Chondrocyte (in vitro differentiated cells): ENCODE measurements around the gene FBXL3. TPM values are rescaled to one million over a fixed set of nuclear protein-coding genes. Genes with fewer than 3 reads are reported as not detected.

Experiments
- DNase-seq: peaks from one replicate; pipeline ENCODE4 v3.0.0; 2021; ENCODE audit warnings: mixed read lengths, low spot score
- H3K27ac Mint-ChIP-seq: one replicate; pipeline ENCODE4 v1.8.0; 2021; ENCODE audit warnings: mild to moderate bottlenecking, moderate library complexity, mixed read lengths; ENCODE audit not compliant: unreplicated experiment
- H3K27me3 Mint-ChIP-seq: 2 replicates; pipeline ENCODE4 v1.8.0; 2021; ENCODE audit warnings: low read depth, mixed read lengths
- H3K36me3 Mint-ChIP-seq: 2 replicates; pipeline ENCODE4 v1.8.0; 2021; ENCODE audit warnings: low read depth, mixed read lengths
- H3K4me1 Mint-ChIP-seq: 2 replicates; pipeline ENCODE4 v1.8.0; 2021; ENCODE audit warnings: low read depth, mild to moderate bottlenecking, mixed read lengths
- H3K4me3 Mint-ChIP-seq: one replicate; pipeline ENCODE4 v1.8.0; 2021; ENCODE audit warnings: mild to moderate bottlenecking, moderate library complexity, mixed read lengths; ENCODE audit not compliant: unreplicated experiment
- H3K9me3 Mint-ChIP-seq: 2 replicates; pipeline ENCODE4 v1.8.0; 2021; ENCODE audit warnings: low read depth, mixed read lengths
- long read RNA-seq: library from polyadenylated mRNA; stranded (forward); transcript quantifications from one replicate; pipeline ENCODE4 v2.0.0, GENCODE V29; 2021
- total RNA-seq: library from RNA; stranded (reverse); gene quantifications from 3 replicates; pipeline ENCODE4 v1.2.1, GENCODE V29; 2021
- TF ChIP-seq, protein P1 (sequence below): fragments of 200-600 bp; sonication (generic); IDR thresholded peaks from 2 replicates; pipeline ENCODE4 v1.5.0; 2021; ENCODE audit warnings: antibody characterized with exemption, mild to moderate bottlenecking, moderate library complexity

FBXL3 gene
- 39.1 to 41.8 TPM (median 40.6 TPM) in 3 replicates for total RNA-seq
- long read RNA-seq, transcript FBXL3-201 (5 exons, 3,503 nt) = major isoform, 85 of 108 reads
- long read RNA-seq, partial matches to known transcripts = 1 of 108 reads
- long read RNA-seq, other reads (novel, unspliced or antisense) = 22 of 108 reads

GRCh38 chr13:77026861-77027621 lies at the start of gene FBXL3:
Gene FBXL3 (minus strand): TSS chr13:77027159. CDS start chr13:77021860, 5,299 bp downstream.
- TF ChIP-seq, protein P1, sequence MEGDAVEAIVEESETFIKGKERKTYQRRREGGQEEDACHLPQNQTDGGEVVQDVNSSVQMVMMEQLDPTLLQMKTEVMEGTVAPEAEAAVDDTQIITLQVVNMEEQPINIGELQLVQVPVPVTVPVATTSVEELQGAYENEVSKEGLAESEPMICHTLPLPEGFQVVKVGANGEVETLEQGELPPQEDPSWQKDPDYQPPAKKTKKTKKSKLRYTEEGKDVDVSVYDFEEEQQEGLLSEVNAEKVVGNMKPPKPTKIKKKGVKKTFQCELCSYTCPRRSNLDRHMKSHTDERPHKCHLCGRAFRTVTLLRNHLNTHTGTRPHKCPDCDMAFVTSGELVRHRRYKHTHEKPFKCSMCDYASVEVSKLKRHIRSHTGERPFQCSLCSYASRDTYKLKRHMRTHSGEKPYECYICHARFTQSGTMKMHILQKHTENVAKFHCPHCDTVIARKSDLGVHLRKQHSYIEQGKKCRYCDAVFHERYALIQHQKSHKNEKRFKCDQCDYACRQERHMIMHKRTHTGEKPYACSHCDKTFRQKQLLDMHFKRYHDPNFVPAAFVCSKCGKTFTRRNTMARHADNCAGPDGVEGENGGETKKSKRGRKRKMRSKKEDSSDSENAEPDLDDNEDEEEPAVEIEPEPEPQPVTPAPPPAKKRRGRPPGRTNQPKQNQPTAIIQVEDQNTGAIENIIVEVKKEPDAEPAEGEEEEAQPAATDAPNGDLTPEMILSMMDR = peak; percentile 9
- peaks cover 54% of the 10 kb centered on the region for H3K4me1 Mint-ChIP-seq
- DNase-seq = peak; percentile 88
- H3K4me3 Mint-ChIP-seq = peak within 1 kb of the TSS; percentile 96
- H3K27ac Mint-ChIP-seq = peak within 1 kb of the TSS; percentile 98
- H3K27me3 Mint-ChIP-seq = no peaks in the 10 kb centered on the region
- peaks cover 1% of the 10 kb centered on the region for H3K36me3 Mint-ChIP-seq
- no peaks in the 10 kb centered on the region for H3K9me3 Mint-ChIP-seq

GRCh38 chr13:77067519-77067918 lies 40.6 kb upstream of the FBXL3 start:
- peaks cover 26% of the 10 kb centered on the region for H3K36me3 Mint-ChIP-seq
- no peak overlapping the region for H3K4me3 Mint-ChIP-seq
- TF ChIP-seq, protein P1 = no peak
- DNase-seq = no peak
- no peaks in the 10 kb centered on the region for H3K27me3 Mint-ChIP-seq
- H3K9me3 Mint-ChIP-seq = peaks cover 2% of the 10 kb centered on the region
- no peak overlapping the region for H3K27ac Mint-ChIP-seq
- peaks cover under 1% of the 10 kb centered on the region for H3K4me1 Mint-ChIP-seq

DNA sequence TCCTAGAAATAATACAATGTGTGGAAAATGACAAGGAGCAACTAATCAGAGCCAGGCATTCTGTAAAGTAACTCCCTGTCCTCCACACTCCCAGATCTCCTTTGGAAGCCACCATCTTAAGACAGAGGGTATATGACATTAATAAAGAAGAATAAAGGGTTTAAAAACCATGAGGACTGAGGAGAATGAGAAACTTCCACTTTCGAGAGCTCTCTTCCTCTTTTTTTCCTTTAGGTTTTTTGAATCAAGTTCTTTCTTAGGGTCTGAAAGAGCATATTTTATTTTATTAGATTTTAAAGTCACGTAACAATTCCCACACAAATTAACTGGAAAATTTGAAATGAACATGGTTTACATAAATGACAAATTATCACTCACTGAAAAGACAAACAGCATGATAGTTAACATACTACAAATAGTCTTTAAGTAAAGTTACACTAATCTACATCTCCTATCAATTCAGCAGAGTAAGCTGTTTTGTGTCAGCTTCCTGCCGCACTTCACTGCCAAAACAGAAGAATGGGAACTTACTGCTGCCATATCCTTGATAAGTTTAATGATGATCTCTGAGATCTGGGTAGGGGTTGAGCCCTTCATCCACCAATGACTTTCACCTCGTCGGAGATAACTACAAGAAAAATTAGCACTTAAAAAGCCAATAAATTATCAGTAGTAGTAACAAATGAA lies 38.6 kb upstream of the FBXL3 start:
- Mint-ChIP-seq H3K27ac (no peak overlapping the region), H3K36me3 (peaks cover 32% of the 10 kb centered on the region), H3K4me1 (peaks cover 4% of the 10 kb centered on the region), H3K4me3 (no peak overlapping the region), H3K27me3 (no peaks in the 10 kb centered on the region), H3K9me3 (no peaks in the 10 kb centered on the region)
- TF ChIP-seq, protein P1 = no peak
- DNase-seq = no peak

- Mint-ChIP-seq H3K36me3 (peaks cover 23% of the 10 kb centered on the region), H3K27me3 (no peaks in the 10 kb centered on the region)
- TF ChIP-seq, protein P1 = no peak
Observed at GRCh38 chr13:77062097-77062496, 35.1 kb upstream of the FBXL3 start.

DNA sequence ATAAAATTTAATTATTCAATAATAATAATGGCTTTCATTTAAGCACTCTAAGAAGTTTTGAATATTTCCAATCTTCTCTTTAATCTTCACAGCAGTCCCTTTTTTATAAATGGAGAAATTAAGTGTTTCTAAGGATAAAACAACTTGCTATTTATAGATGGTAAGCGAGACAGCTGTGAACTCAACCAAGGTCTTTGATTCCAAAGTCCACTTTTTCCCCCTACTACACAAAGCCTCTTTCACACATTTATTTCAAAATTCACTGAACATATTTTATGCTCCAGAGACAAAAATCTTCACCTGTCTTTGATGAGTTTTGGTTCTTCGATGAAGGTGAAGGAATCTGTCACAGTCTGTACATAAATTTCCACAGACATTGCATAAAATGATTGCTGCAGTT lies 34.4 kb upstream of the FBXL3 start:
- no peak for DNase-seq
- Mint-ChIP-seq H3K4me3 (no peak overlapping the region), H3K4me1 (peaks cover 4% of the 10 kb centered on the region), H3K27ac (no peak overlapping the region), H3K27me3 (no peaks in the 10 kb centered on the region), H3K9me3 (no peaks in the 10 kb centered on the region), H3K36me3 (peaks cover 26% of the 10 kb centered on the region)
- TF ChIP-seq, protein P1 = no peak

More at GRCh38 chr13:77062097-77062496, 35.1 kb upstream of the FBXL3 start:
- Mint-ChIP-seq H3K27ac (no peak overlapping the region), H3K4me3 (no peak overlapping the region), H3K4me1 (peaks cover 4% of the 10 kb centered on the region), H3K9me3 (no peaks in the 10 kb centered on the region)
- DNase-seq = no peak
